Measurements from ENCODE around the gene CDH4. TPM values are rescaled to one million over a fixed set of nuclear protein-coding genes. Genes with fewer than 3 reads are reported as not detected.
"Not testable (repeated sequence)": the region's sequence is repeated elsewhere in the genome, so short reads cannot be mapped to it uniquely, and the experiment has no call there.

The CDH4 gene
- polyA plus RNA-seq, 1 donor (not counting 4 experiments of a cell fraction or from before 2014, with no cell fraction given): 2.2 TPM

GRCh38 chr20:61453219-61453618 lies 201.2 kb downstream of the CDH4 start:
- Histone ChIP-seq H3K9ac (ENCODE audit: control insufficient read depth, extremely low read depth, insufficient read depth, low read length) (no peak overlapping the region), H3K4me2 (ENCODE audit: control insufficient read depth, extremely low read depth, insufficient read depth, low read depth, low read length) (no peak overlapping the region), H4K20me1 (ENCODE audit: control insufficient read depth, extremely low read depth, insufficient read depth, low read length) (peaks cover 7% of the 10 kb centered on the region), H3K36me3 (ENCODE audit: control insufficient read depth in 2 of 2, extremely low read depth in 1 of 2, insufficient read depth in 2 of 2, low read length in 2 of 2) (no peaks in the 10 kb centered on the region), H3K4me1 (ENCODE audit: control insufficient read depth, extremely low read depth, insufficient read depth, low read length) (no peaks in the 10 kb centered on the region), H3K9me3 (ENCODE audit: control insufficient read depth, low read depth, low read length) (no peaks in the 10 kb centered on the region), H2AFZ (ENCODE audit: control insufficient read depth, low read length) (no peak overlapping the region), H3K4me3 (ENCODE audit: control insufficient read depth in 2 of 3, extremely low read depth in 1 of 3, insufficient read depth in 2 of 3, low read depth in 1 of 3, low read length in 3 of 3) (no peak overlapping the region), H3K9me1 (ENCODE audit: control insufficient read depth, extremely low read depth, insufficient read depth, low read length) (no peaks in the 10 kb centered on the region), H3K27ac (ENCODE audit: control insufficient read depth, insufficient read depth, low read length) (no peak overlapping the region), H3K27me3 (ENCODE audit: control insufficient read depth, extremely low read depth, insufficient read depth, low read length) (no peaks in the 10 kb centered on the region), H3K79me2 (ENCODE audit: control insufficient read depth, insufficient read depth, low read length) (peaks cover 3% of the 10 kb centered on the region)
- TF ChIP-seq EZH2 (IDR thresholded peaks at IDR 0.05; ENCODE audit: low read length) (no peak), CTCF (optimal IDR thresholded peaks at IDR 0.05 in 1 of 3, IDR thresholded peaks at IDR 0.05 in 1 of 3, conservative IDR thresholded peaks at IDR 0.05 in 1 of 3; ENCODE audit: extremely low read depth in 1 of 3, insufficient read depth in 2 of 3, low read length in 3 of 3) (no peak)
- DNase-seq (ENCODE audit: low read depth, low spot score) (no peak), FAIRE-seq (no peak)
- dilution Hi-C loops (cut with MboI; ENCODE audit: extremely low pct_ligation_motif_present, low sequenced_read_pairs): no loop called here

GRCh38 chr20:61453623-61454022 lies 201.6 kb downstream of the CDH4 start:
- H3K9me1 ChIP-seq (ENCODE audit: control insufficient read depth, extremely low read depth, insufficient read depth, low read length); H3K9ac ChIP-seq (ENCODE audit: control insufficient read depth, extremely low read depth, insufficient read depth, low read length); H3K27ac ChIP-seq (ENCODE audit: control insufficient read depth, insufficient read depth, low read length); H3K4me3 ChIP-seq (ENCODE audit: control insufficient read depth in 2 of 3, extremely low read depth in 1 of 3, insufficient read depth in 2 of 3, low read depth in 1 of 3, low read length in 3 of 3); H3K4me1 ChIP-seq (ENCODE audit: control insufficient read depth, extremely low read depth, insufficient read depth, low read length); H3K4me2 ChIP-seq (ENCODE audit: control insufficient read depth, extremely low read depth, insufficient read depth, low read depth, low read length); FAIRE-seq; H2AFZ ChIP-seq (ENCODE audit: control insufficient read depth, low read length); DNase-seq (ENCODE audit: low read depth, low spot score); H3K9me3 ChIP-seq (ENCODE audit: control insufficient read depth, low read depth, low read length); H3K36me3 ChIP-seq (ENCODE audit: control insufficient read depth in 2 of 2, extremely low read depth in 1 of 2, insufficient read depth in 2 of 2, low read length in 2 of 2); H3K27me3 ChIP-seq (ENCODE audit: control insufficient read depth, extremely low read depth, insufficient read depth, low read length); dilution Hi-C loops (cut with MboI; ENCODE audit: extremely low pct_ligation_motif_present, low sequenced_read_pairs); H3K79me2 ChIP-seq (ENCODE audit: control insufficient read depth, insufficient read depth, low read length): not testable (repeated sequence)
- H4K20me1 ChIP-seq (ENCODE audit: control insufficient read depth, extremely low read depth, insufficient read depth, low read length): peaks cover 11% of the 10 kb centered on the region

GRCh38 chr20:61454053-61454452 lies 202.0 kb downstream of the CDH4 start:
- Histone ChIP-seq H3K4me3 (ENCODE audit: control insufficient read depth in 2 of 3, extremely low read depth in 1 of 3, insufficient read depth in 2 of 3, low read depth in 1 of 3, low read length in 3 of 3) (no peak overlapping the region), H2AFZ (ENCODE audit: control insufficient read depth, low read length) (no peak overlapping the region), H3K27me3 (ENCODE audit: control insufficient read depth, extremely low read depth, insufficient read depth, low read length) (no peaks in the 10 kb centered on the region), H3K4me2 (ENCODE audit: control insufficient read depth, extremely low read depth, insufficient read depth, low read depth, low read length) (no peak overlapping the region), H3K9ac (ENCODE audit: control insufficient read depth, extremely low read depth, insufficient read depth, low read length) (no peak overlapping the region), H3K36me3 (ENCODE audit: control insufficient read depth in 2 of 2, extremely low read depth in 1 of 2, insufficient read depth in 2 of 2, low read length in 2 of 2) (no peaks in the 10 kb centered on the region), H3K79me2 (ENCODE audit: control insufficient read depth, insufficient read depth, low read length) (peaks cover 7% of the 10 kb centered on the region), H3K9me1 (ENCODE audit: control insufficient read depth, extremely low read depth, insufficient read depth, low read length) (no peaks in the 10 kb centered on the region), H3K27ac (ENCODE audit: control insufficient read depth, insufficient read depth, low read length) (no peak overlapping the region), H3K9me3 (ENCODE audit: control insufficient read depth, low read depth, low read length) (no peaks in the 10 kb centered on the region), H4K20me1 (ENCODE audit: control insufficient read depth, extremely low read depth, insufficient read depth, low read length) (peaks cover 14% of the 10 kb centered on the region), H3K4me1 (ENCODE audit: control insufficient read depth, extremely low read depth, insufficient read depth, low read length) (no peaks in the 10 kb centered on the region)
- TF ChIP-seq EZH2 (IDR thresholded peaks at IDR 0.05; ENCODE audit: low read length) (no peak), CTCF (optimal IDR thresholded peaks at IDR 0.05 in 1 of 3, IDR thresholded peaks at IDR 0.05 in 1 of 3, conservative IDR thresholded peaks at IDR 0.05 in 1 of 3; ENCODE audit: extremely low read depth in 1 of 3, insufficient read depth in 2 of 3, low read length in 3 of 3) (no peak)
- dilution Hi-C loops (cut with MboI; ENCODE audit: extremely low pct_ligation_motif_present, low sequenced_read_pairs): no loop called here
- no peak for DNase-seq (ENCODE audit: low read depth, low spot score)
- FAIRE-seq: no peak

All from keratinocyte (primary cell).